K562 treated with DMSO at 1 percent for 4 hours (cell line): ENCODE data around the gene PLPPR2. TPM values are rescaled to one million over a fixed set of nuclear protein-coding genes. Genes with fewer than 3 reads are reported as not detected.

Experiments
- total RNA-seq: library from RNA; unstranded; fragments of 300-600 nt; gene quantifications from 2 replicates; pipeline ENCODE4 v1.2.3, GENCODE V29; 2022; ENCODE audit not compliant: insufficient read depth

The PLPPR2 gene, protein sequence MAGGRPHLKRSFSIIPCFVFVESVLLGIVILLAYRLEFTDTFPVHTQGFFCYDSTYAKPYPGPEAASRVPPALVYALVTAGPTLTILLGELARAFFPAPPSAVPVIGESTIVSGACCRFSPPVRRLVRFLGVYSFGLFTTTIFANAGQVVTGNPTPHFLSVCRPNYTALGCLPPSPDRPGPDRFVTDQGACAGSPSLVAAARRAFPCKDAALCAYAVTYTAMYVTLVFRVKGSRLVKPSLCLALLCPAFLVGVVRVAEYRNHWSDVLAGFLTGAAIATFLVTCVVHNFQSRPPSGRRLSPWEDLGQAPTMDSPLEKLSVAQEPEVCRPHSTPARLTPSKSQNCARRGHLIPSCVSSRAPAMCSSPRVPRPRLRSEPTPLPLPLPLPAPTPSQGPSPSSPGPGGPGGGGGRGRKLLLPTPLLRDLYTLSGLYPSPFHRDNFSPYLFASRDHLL
- 25.5 and 33.4 TPM in 2 replicates for total RNA-seq

GRCh38 chr19:11355160-11356073 is at the start of gene PLPPR2:
PLPPR2 (plus strand) TSS chr19:11355432; CDS start chr19:11357674, 2,242 bp downstream.

GRCh38 chr19:11339254-11340098 is 15.8 kb upstream of the PLPPR2 start, which contains the start of gene RAB3D:
RAB3D (minus strand) TSS chr19:11339657; CDS start chr19:11337399, 2,258 bp downstream.

DNA sequence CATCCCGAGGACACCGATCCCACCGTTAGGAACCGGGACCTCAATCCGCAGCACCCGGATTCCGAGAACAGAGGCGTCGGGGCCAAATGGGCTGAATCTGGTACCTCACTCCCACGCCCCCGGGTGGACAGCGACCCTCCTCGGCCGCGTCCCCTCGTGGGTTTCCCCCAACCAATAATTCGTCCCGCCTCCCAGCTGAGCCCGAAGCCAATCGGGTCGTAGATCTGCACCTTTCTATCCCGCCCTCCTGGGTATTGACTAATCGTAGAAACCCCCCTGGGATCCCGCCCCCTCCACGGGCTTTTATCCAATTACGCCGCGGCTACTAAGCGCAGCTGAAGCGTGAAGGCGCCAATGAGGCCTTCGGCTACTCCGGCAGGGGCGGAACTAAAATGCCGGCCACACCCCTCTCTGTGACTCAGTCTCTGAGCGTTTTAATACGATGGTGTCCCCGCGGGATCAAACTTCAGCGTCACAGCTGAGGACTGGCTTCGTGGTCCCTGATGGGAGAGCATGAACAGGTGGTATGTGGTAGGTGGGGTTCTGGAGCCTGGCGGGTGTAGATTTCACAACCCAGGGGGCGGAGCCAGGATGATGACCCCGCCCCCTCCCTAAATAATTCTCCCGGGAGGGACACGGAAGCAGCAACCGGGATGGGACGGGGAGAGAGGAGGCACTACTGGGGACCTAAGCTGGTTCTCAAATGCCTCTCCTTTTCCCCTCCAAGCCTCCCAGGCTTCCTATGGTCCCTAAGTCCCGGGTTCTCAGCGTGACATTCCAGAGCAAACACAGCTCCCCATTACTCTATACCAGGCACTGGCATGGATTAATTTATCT is 8.9 kb upstream of the PLPPR2 start, which contains the start of the genes CCDC159 and TMEM205:
Gene CCDC159 (plus strand): TSS at position 416 of the 837 bp plus-strand sequence. CDS start 88 bp downstream, at position 504.
Gene TMEM205 (minus strand): TSS at position 165 of the 837 bp plus-strand sequence. CDS start 649 bp downstream, outside the sequence.

GRCh38 chr19:11374433-11375142 is 19.4 kb downstream of the PLPPR2 start, which contains the start of gene SWSAP1:
SWSAP1 (plus strand) TSS chr19:11374666; CDS start chr19:11374681, 15 bp downstream.

Other genes starting within 250 kb of the PLPPR2 start
- gene SPC24, start 199.7 kb upstream of the PLPPR2 start, total RNA-seq, result 14.9 and 16.9 TPM in 2 replicates
- 28.2 and 42.4 TPM in 2 replicates for gene KANK2, start 157.9 kb upstream of the PLPPR2 start, total RNA-seq
- not detected in 2 replicates for gene ANGPTL8, start 115.8 kb upstream of the PLPPR2 start, total RNA-seq
- 7.9 and 11.3 TPM in 2 replicates for gene DOCK6, start 92.9 kb upstream of the PLPPR2 start, total RNA-seq
- gene TSPAN16, start 59.3 kb upstream of the PLPPR2 start, total RNA-seq, result not detected in 2 replicates
- gene RAB3D, start 15.8 kb upstream of the PLPPR2 start, total RNA-seq, result 1.4 and 3.0 TPM in 2 replicates
- 49.9 and 65.9 TPM in 2 replicates for gene TMEM205, start 9.2 kb upstream of the PLPPR2 start, total RNA-seq
- gene CCDC159, start 8.9 kb upstream of the PLPPR2 start, total RNA-seq, result 5.7 and 8.9 TPM in 2 replicates
- gene SWSAP1, start 19.2 kb downstream of the PLPPR2 start, total RNA-seq, result 2.2 and 2.7 TPM in 2 replicates
- 7.4 and 8.7 TPM in 2 replicates for gene EPOR, start 28.9 kb downstream of the PLPPR2 start, total RNA-seq
- 1.1 and 1.6 TPM in 2 replicates for gene RGL3, start 63.9 kb downstream of the PLPPR2 start, total RNA-seq
- gene ODAD3, start 79.7 kb downstream of the PLPPR2 start, total RNA-seq, result not detected in 2 replicates
- gene PRKCSH, start 80.2 kb downstream of the PLPPR2 start, total RNA-seq, result 335 and 345 TPM in 2 replicates
- not detected in 2 replicates for gene ELAVL3, start 125.6 kb downstream of the PLPPR2 start, total RNA-seq
- 8.6 and 10.1 TPM in 2 replicates for gene ZNF653, start 150.4 kb downstream of the PLPPR2 start, total RNA-seq
- 51.6 and 62.6 TPM in 2 replicates for gene ECSIT, start 173.7 kb downstream of the PLPPR2 start, total RNA-seq
- 8.6 and 11.5 TPM in 2 replicates for gene CNN1, start 183.4 kb downstream of the PLPPR2 start, total RNA-seq
- 119 and 127 TPM in 2 replicates for gene ELOF1, start 203.8 kb downstream of the PLPPR2 start, total RNA-seq
- 117 and 159 TPM in 2 replicates for gene ACP5, start 222.2 kb downstream of the PLPPR2 start, total RNA-seq
- gene ZNF627, start 242.1 kb downstream of the PLPPR2 start, total RNA-seq, result 9.3 and 10.1 TPM in 2 replicates